Adrenal gland (tissue), 5 donors: ENCODE measurements around the gene VGLL4.

ENCODE experiments used
- POLR2A ChIP-seq, 2 donors: fragments of 450-650 bp; IDR thresholded peaks; one replicate each; pipeline ENCODE4 v1.6.1; 2017; ENCODE audit warnings: antibody characterized with exemption in 2 of 2, mild to moderate bottlenecking in 2 of 2, moderate library complexity in 1 of 2
- TF ChIP-seq, protein P1 (sequence below), 6 experiments: fragments of 450-650 bp in 4 of 6; fragments of 200-600 bp in 2 of 6; sonication (generic) in 1 of 6; IDR thresholded peaks; 1 replicate in 5 of 6; 2 replicates in 1 of 6; pipeline versions ENCODE4 v1.5.1 to v1.8.0; 2016 to 2021; ENCODE audit warnings: antibody characterized with exemption in 6 of 6, mild to moderate bottlenecking in 2 of 6, moderate library complexity in 1 of 6
- donor health status: DM: no; HTN: no; CAD: no.

DNA sequence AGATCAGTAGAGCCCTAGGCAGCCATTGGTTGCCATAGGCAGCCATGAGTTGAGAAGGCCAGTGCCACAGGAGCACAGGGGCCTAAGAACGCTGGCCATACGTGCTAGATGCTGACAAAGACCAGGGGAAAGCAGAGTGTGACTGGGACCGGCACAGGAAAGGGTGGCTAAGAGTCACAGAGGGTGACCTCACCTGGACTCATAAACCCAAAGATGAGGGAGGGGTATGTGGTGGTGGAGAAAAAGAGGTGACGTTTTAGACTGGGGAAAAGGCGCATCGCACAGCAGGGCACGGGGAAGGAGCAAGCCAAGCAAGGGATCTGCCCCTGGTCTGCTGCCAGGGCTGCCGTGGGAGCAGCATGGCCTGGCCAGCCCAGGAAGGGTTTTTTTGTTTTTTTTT is 122.5 kb downstream of the VGLL4 start:
- TF ChIP-seq, protein P1, sequence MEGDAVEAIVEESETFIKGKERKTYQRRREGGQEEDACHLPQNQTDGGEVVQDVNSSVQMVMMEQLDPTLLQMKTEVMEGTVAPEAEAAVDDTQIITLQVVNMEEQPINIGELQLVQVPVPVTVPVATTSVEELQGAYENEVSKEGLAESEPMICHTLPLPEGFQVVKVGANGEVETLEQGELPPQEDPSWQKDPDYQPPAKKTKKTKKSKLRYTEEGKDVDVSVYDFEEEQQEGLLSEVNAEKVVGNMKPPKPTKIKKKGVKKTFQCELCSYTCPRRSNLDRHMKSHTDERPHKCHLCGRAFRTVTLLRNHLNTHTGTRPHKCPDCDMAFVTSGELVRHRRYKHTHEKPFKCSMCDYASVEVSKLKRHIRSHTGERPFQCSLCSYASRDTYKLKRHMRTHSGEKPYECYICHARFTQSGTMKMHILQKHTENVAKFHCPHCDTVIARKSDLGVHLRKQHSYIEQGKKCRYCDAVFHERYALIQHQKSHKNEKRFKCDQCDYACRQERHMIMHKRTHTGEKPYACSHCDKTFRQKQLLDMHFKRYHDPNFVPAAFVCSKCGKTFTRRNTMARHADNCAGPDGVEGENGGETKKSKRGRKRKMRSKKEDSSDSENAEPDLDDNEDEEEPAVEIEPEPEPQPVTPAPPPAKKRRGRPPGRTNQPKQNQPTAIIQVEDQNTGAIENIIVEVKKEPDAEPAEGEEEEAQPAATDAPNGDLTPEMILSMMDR (IDR thresholded peaks at IDR 0.05) = no peak
- no peak for TF ChIP-seq POLR2A (IDR thresholded peaks at IDR 0.05)
